Esophagus squamous epithelium (tissue), 5 donors: Measurements from ENCODE around the gene HS3ST3A1. TPM values are rescaled to one million over a fixed set of nuclear protein-coding genes. Genes with fewer than 3 reads are reported as not detected.

Experiments
- DNase-seq: peaks from one replicate; lab custom pipeline; 2025; lab: John Stamatoyannopoulos, UW
- H3K27ac ChIP-seq, 4 donors: fragments of 200-600 bp; sonication (generic); one replicate each; pipeline ENCODE4 v1.5.1; 2016 to 2019; ENCODE audit warnings: mild to moderate bottlenecking in 1 of 4
- H3K27me3 ChIP-seq, 4 donors: fragments of 200-600 bp; sonication (generic); 1 replicate in 3 of 4; 2 replicates in 1 of 4; pipeline versions ENCODE4 v1.5.1 to v1.6.0; 2017 to 2021; ENCODE audit warnings: antibody characterized with exemption in 1 of 4
- H3K36me3 ChIP-seq, 3 donors: fragments of 200-600 bp; sonication (generic); one replicate each; pipeline ENCODE4 v1.5.1; 2016 to 2019
- H3K4me1 ChIP-seq, 3 donors: fragments of 200-600 bp; sonication (generic); one replicate each; pipeline ENCODE4 v1.5.1; 2017 to 2019
- H3K4me3 ChIP-seq, 4 donors: fragments of 200-600 bp; sonication (generic); 1 replicate in 3 of 4; 2 replicates in 1 of 4; pipeline ENCODE4 v1.5.1; 2016 to 2019; ENCODE audit warnings: mild to moderate bottlenecking in 2 of 4, moderate library complexity in 1 of 4
- H3K9me3 ChIP-seq, 3 donors: fragments of 200-600 bp; sonication (generic); one replicate each; pipeline ENCODE4 v1.5.1; 2016 to 2019
- POLR2A ChIP-seq, 4 donors: fragments of 450-650 bp; IDR thresholded peaks; one replicate each; pipeline ENCODE4 v1.6.1; 2017; ENCODE audit warnings: antibody characterized with exemption in 4 of 4, mild to moderate bottlenecking in 4 of 4, moderate library complexity in 3 of 4
- WGBS, 2 donors: methylation state at CpG; one replicate each; pipeline ENCODE4 v1.1.5; 2018; 5-methylcytosine and 5-hydroxymethylcytosine counted together
- intact Hi-C: fragments of 100-400 bp; cut with DNase I; formaldehyde crosslinking; loops from one replicate; pipeline ENCODE4 v1.15.0; 2022
- total RNA-seq, 4 donors: library from RNA; depleted of rRNA; stranded (reverse); fragments of >200 nt; gene quantifications; one replicate each; pipeline ENCODE4 v1.1.0, GENCODE V29; 2016
- TF ChIP-seq, protein P1 (sequence below), 6 experiments: fragments of 450-650 bp in 4 of 6; fragments of 200-600 bp in 2 of 6; sonication (generic) in 2 of 6; IDR thresholded peaks; one replicate each; pipeline ENCODE4 v1.5.1; 2016 to 2019; ENCODE audit warnings: antibody characterized with exemption in 6 of 6, mild to moderate bottlenecking in 4 of 6, moderate library complexity in 4 of 6
- donor health status: DM: yes; HTN: yes; CAD: no.

The HS3ST3A1 gene
- total RNA-seq, 4 donors from 2014 or later: 12.0 to 17.5 (median 14.1) TPM

DNA sequence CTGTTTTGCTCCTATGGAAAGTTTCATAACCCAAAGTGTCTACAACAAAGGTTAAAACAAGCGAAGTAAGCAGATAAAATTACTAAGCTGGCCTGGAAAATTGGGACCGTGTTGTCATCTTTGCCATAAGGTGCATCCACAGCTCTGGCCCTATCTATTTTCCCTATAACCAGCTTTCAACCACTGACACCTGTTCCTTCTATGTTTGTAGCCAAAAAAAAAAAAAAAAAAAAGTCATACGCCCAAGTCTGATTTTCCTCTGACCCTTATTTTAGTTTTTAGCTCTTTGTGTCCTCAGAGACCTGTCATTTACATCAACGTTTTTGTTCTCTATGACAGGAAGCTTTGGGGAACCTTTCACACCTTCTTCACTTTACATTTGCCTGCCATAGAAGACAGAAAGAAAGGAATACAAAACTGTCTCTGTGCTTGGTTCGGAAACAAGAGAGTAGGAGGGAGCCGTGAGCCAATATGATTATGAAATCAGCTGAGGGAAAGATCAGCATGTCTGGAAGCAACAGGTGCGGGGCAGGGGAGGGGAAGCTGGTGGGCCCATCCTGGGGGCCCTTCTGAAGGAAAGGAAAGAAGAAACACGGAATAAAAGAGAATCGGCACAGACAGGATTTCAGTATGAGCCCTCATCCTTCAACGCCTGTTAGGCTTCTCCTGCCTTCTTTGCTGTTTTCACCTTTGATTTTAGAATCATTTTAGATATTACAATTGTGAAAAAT, 8.5 kb downstream of the HS3ST3A1 start:
- WGBS, 2 donors: 73 to 79% methylated on average over 10 of the region's 10 CpGs
- TF ChIP-seq POLR2A (IDR thresholded peaks at IDR 0.05): no peak
- TF ChIP-seq, protein P1, sequence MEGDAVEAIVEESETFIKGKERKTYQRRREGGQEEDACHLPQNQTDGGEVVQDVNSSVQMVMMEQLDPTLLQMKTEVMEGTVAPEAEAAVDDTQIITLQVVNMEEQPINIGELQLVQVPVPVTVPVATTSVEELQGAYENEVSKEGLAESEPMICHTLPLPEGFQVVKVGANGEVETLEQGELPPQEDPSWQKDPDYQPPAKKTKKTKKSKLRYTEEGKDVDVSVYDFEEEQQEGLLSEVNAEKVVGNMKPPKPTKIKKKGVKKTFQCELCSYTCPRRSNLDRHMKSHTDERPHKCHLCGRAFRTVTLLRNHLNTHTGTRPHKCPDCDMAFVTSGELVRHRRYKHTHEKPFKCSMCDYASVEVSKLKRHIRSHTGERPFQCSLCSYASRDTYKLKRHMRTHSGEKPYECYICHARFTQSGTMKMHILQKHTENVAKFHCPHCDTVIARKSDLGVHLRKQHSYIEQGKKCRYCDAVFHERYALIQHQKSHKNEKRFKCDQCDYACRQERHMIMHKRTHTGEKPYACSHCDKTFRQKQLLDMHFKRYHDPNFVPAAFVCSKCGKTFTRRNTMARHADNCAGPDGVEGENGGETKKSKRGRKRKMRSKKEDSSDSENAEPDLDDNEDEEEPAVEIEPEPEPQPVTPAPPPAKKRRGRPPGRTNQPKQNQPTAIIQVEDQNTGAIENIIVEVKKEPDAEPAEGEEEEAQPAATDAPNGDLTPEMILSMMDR (IDR thresholded peaks at IDR 0.05): no peak
- no peak for DNase-seq
- Histone ChIP-seq H3K9me3 (no peaks in the 10 kb centered on the region), H3K4me3 (no peak overlapping the region), H3K36me3 (no peaks in the 10 kb centered on the region), H3K27ac (no peak overlapping the region), H3K27me3 (peaks cover 0 to 16% (median 0%) of the 10 kb centered on the region in 4 donors), H3K4me1 (peaks cover 0 to 21% (median 0%) of the 10 kb centered on the region in 3 donors)
- intact Hi-C loops: loop anchor here (10.0 kb wide), 1 partner anchor 1332 kb away; no protein-coding TSS in a partner anchor

DNA sequence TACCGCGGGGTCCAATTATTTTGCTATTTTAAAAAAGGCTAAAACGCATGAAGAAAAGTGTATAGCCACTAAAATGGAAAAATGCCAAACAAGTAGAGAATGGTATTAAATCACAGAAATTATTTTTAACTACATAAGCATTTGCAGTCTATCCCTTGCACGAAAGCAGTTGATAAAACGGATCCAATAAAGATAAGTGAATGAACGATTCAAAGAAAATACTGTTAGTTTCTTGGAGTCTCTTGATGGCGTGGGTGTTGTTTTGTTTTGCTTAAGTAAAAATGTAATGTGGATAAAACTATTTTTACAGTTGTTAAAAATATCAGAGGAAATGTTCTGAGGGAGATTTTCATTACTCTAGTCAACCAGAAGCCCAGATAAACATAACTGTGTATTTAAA, 9.3 kb downstream of the HS3ST3A1 start:
- H3K27me3 ChIP-seq: peaks cover 0 to 12% (median 0%) of the 10 kb centered on the region in 4 donors
- peaks cover 0 to 17% (median 0%) of the 10 kb centered on the region in 3 donors for H3K4me1 ChIP-seq
- no peak overlapping the region for H3K4me3 ChIP-seq
- no peaks in the 10 kb centered on the region for H3K36me3 ChIP-seq
- WGBS, 2 donors: 76 to 84% methylated on average over 7 of the region's 7 CpGs
- no peaks in the 10 kb centered on the region for H3K9me3 ChIP-seq
- no peak overlapping the region for H3K27ac ChIP-seq
- no peak for DNase-seq
- intact Hi-C loops: loop anchor here (10.0 kb wide), 1 partner anchor 1332 kb away; no protein-coding TSS in a partner anchor
- no peak for TF ChIP-seq POLR2A (IDR thresholded peaks at IDR 0.05)
- TF ChIP-seq, protein P1 (IDR thresholded peaks at IDR 0.05): no peak

DNA sequence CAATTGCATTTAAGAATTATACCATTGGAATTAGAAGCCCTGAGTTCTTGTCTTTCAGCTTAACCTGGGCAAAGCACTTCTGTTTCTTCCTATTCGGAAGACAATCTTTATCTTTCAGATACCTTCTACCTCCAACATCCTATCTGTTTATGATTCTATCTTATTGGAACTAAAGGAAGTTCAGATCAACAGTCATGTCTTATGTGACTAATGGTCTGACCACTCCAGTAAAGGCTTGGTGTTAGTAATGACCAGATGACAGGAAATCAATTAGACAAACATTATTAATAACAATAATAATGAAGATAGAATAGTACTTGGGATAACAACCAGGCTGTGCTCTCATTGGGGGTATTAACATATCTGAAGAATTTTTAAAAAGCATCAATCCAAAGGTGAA, 11.3 kb downstream of the HS3ST3A1 start:
- TF ChIP-seq, protein P1 (IDR thresholded peaks at IDR 0.05): no peak
- no peak for TF ChIP-seq POLR2A (IDR thresholded peaks at IDR 0.05)

DNA sequence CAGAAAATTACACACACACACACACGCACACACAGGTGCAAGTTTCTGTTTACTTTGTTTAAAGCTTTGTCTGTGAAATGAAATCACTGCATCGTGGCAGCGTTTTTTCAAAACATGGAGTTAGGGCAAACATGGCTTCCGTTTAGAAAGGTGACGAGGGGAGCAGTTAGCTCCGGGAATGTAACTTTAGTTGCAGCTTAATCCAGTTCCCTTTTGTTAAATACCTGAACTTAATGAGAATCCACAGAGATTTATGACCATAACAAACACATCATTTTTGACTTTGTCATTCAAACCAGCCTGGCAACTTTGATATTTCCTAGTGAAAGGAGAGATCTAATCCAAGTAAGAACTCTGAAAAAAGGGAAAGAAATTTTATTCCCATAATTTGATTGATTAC, 12.1 kb downstream of the HS3ST3A1 start:
- Histone ChIP-seq H3K4me1 (peaks cover 0 to 15% (median 0%) of the 10 kb centered on the region in 3 donors), H3K27ac (no peak overlapping the region), H3K36me3 (no peaks in the 10 kb centered on the region), H3K9me3 (no peaks in the 10 kb centered on the region), H3K4me3 (no peak overlapping the region), H3K27me3 (no peaks in the 10 kb centered on the region)
- no peak for TF ChIP-seq POLR2A (IDR thresholded peaks at IDR 0.05)
- TF ChIP-seq, protein P1 (IDR thresholded peaks at IDR 0.05): no peak
- intact Hi-C loops: loop anchor here (10.0 kb wide), 1 partner anchor 1335 kb away; no protein-coding TSS in a partner anchor
- WGBS, 2 donors: 39 to 60% methylated on average over 6 of the region's 6 CpGs
- no peak for DNase-seq

More for the DNA sequence above, 11.3 kb downstream of the HS3ST3A1 start:
- no peak for DNase-seq
- intact Hi-C loops: loop anchor here (10.0 kb wide), 1 partner anchor 1334 kb away; no protein-coding TSS in a partner anchor
- WGBS, 2 donors: 88 to 93% methylated on average over 1 of the region's 1 CpG
- Histone ChIP-seq H3K36me3 (no peaks in the 10 kb centered on the region), H3K4me3 (no peak overlapping the region), H3K4me1 (peaks cover 0 to 17% (median 0%) of the 10 kb centered on the region in 3 donors), H3K27me3 (no peaks in the 10 kb centered on the region), H3K9me3 (no peaks in the 10 kb centered on the region), H3K27ac (no peak overlapping the region)
